Fibroblast of villous mesenchyme (primary cell): ENCODE results near the gene RPS6KA2. TPM values are rescaled to one million over a fixed set of nuclear protein-coding genes. Genes with fewer than 3 reads are reported as not detected.
"Not testable (repeated sequence)": the region's sequence is repeated elsewhere in the genome, so short reads cannot be mapped to it uniquely, and the experiment has no call there.

ENCODE experiments used
- DNase-seq: peaks from one replicate; pipeline ENCODE4 v3.0.0-alpha.2; 2010; ENCODE audit warnings: low read depth
- H3K4me3 ChIP-seq: 2 replicates; pipeline ENCODE4 v1.5.1; 2011; ENCODE audit warnings: low read depth, mild to moderate bottlenecking, low read length
- total RNA-seq: library from RNA; depleted of rRNA; stranded (reverse); fragments of >200 nt; gene quantifications from 2 replicates; pipeline ENCODE4 v1.2.3, GENCODE V29; 2012
- TF ChIP-seq, protein P1 (sequence below): IDR thresholded peaks from 2 replicates; pipeline ENCODE4 v1.5.1; 2012; ENCODE audit warnings: low read depth, mild to moderate bottlenecking, low read length; ENCODE audit not compliant: insufficient read depth

The RPS6KA2 gene
- total RNA-seq, 1 donor, result 15.5 TPM

DNA sequence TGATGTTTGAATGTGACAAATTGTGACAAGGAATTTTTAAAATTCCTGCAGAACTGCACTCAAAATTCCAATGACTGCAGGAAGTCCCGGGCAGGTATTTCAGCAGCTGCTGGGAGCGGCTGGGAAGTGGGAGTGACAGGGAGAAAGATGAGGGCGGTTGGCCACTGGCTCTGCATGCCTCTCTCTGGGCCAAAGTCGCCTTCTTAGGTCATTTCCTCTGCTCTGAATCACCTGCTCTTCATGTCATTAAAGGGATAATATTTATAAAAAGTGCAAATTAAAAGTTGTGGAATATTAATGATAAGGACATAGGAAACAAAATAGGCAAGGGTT is 84.5 kb downstream of the RPS6KA2 start:
- H3K4me3 ChIP-seq, result no peak overlapping the region
- DNase-seq, result no peak

DNA sequence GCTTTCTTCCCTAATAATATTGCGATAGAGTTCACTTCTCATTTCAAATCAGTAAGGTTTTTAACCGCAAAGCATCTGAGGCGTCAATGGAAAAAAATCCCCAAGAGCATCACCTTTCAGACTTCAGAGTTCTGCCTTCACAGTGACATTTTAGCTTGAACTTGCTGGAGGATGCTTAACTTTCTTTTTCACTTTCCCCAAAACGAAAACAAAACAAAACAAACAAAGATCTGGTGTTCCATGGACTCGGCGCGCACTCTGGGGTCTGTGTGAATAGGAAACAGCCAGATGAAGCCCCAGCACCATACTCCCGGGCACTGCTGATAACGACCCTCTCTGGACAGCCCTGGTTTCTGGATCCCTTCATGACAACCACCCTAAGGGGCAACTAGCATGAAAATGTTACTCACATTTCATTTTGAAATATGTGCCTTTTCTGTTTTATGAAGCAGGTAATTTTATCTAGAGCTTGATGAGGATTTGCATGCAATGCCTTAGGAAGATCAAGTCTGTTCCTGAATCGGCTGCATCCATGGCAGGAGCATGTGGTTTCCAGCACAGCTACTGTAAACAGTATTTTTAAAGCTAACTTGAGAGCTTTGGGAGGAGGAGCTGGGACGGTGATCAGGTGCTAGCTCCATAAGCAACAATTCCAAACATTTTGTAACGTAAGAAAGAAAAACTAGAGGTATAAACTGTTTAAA is 85.0 kb downstream of the RPS6KA2 start:
- no peak overlapping the region for H3K4me3 ChIP-seq
- TF ChIP-seq, protein P1, sequence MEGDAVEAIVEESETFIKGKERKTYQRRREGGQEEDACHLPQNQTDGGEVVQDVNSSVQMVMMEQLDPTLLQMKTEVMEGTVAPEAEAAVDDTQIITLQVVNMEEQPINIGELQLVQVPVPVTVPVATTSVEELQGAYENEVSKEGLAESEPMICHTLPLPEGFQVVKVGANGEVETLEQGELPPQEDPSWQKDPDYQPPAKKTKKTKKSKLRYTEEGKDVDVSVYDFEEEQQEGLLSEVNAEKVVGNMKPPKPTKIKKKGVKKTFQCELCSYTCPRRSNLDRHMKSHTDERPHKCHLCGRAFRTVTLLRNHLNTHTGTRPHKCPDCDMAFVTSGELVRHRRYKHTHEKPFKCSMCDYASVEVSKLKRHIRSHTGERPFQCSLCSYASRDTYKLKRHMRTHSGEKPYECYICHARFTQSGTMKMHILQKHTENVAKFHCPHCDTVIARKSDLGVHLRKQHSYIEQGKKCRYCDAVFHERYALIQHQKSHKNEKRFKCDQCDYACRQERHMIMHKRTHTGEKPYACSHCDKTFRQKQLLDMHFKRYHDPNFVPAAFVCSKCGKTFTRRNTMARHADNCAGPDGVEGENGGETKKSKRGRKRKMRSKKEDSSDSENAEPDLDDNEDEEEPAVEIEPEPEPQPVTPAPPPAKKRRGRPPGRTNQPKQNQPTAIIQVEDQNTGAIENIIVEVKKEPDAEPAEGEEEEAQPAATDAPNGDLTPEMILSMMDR, result no peak
- no peak for DNase-seq

More for the DNA sequence above, 84.5 kb downstream of the RPS6KA2 start:
- TF ChIP-seq, protein P1, result no peak

DNA sequence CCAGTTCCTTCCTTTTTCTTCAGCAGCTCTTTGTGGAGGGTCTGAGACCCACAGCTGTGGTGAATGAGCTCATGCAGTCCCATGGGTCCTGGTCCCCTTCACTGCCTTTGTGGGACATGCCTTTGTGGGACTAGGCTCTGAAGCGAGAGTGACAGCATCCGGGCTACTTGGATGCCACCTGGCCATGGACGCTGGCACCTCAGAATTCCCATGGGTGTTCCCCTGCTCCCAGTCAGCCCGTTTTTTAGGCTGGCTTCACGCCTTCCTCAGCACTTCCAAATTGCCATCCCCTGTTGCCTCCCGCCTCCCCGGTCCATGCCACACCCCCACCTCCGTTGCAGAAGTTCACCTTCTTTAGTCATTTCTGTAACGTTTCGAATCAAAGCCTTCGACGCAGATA is 85.7 kb downstream of the RPS6KA2 start:
- no peak for DNase-seq
- H3K4me3 ChIP-seq, result no peak overlapping the region
- TF ChIP-seq, protein P1, result no peak

DNA sequence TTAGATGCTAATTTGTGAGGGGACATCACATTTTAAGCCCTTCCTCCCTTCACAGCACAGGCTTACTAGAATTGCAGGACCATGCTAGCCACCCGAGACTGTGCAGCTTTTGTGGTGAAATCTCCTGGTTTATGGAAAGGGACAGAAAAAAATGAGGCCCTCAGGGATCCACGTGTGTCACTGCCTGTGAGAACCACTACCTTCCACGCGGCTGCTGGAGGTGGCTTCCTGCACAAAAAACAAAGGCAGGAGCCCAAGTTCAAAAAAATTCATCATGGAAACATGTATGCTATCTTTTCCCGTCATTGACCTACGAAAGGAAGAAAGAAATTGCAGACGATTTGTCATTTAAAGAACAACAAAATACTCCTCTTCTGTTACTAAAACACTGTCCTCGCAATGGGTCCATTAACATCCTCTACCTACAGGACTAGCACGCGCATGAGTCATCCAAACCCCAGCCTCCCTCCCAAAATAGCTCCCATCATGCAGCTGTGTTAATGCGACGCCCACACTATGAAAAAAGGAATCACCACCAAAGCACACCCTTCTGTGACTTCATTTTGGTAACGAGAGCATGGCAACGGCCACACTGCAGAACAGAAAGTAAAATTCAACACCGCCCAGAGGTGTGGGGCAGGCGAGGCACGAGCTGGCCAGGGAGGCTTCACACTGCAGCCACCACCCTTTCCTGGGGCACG is 86.3 kb downstream of the RPS6KA2 start:
- no peak overlapping the region for H3K4me3 ChIP-seq
- TF ChIP-seq, protein P1, result no peak
- DNase-seq, result no peak

DNA sequence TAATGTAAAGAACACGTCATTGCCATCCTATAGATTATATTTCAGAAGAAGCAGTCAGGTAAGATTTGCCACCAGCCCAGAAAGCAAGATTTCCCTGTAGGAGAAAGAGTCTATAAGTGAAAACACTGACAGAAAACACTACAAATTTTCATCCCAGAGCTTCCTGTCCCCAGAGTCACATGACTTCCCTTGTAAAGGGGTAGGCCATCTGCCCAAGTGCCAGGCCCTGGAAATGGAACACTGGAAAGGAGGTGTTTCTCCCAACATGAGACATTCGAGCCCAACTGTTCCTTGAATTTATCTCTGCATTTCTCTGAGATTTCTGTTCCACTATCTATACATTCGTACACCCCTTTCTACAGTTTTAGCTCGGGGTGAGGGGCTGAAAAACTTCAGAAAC is 87.5 kb downstream of the RPS6KA2 start:
- TF ChIP-seq, protein P1, result no peak
- DNase-seq, result no peak

DNA sequence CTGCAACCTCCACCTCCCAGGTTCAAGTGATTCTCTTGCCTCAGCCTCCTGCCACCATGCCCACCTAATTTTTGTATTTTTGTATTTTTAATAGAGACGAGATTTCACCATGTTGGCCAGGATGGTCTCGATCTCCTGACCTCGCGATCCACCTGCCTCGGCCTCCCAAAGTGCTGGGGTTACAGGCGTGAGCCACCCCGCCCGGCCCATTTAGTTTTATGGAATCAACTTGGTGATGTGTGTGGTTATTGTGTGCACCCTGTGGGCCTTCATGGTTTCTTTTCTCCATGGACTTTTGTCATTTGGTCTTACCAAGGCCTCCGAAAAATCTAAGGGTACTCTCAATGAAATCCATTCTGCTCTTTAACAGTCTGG is 88.1 kb downstream of the RPS6KA2 start:
- H3K4me3 ChIP-seq, DNase-seq: not testable (repeated sequence)

More for the DNA sequence above, 87.5 kb downstream of the RPS6KA2 start:
- H3K4me3 ChIP-seq, result no peak overlapping the region

DNA sequence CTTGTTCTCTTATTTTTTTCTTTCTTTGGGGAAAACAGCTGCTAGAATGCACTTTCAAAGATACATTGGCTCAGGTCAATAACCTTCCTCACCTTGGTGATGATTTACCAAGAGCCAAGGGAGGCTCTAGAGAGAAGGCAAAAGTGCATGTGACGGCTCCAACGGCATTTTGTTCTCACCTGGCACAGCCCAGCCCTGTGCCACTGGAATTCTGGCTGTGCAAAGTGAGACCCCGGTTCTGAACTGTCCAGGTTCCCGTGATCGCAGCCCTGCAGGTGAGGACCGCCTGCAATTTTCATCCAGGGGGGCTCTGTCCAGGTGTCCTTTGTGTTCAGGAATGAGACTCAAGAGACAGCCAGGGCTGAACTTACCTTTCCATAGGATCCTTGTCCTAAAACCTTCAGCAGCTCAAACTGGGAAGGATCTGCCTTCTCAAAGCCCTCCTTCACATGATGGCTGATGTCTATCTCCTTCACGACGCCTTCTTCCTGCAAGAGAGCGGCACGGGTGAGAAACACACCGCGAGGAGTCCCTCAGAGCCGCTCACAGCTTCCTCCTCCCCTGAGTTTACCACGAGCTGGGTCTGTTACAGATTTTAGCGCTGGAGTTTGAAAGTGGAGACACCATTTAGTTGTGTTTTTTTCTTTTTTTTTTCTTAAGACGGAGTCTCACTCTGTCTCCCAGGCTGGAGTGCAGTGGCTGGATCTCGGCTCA is 88.6 kb downstream of the RPS6KA2 start:
- no peak for DNase-seq
- H3K4me3 ChIP-seq, result no peak overlapping the region
- TF ChIP-seq, protein P1, result no peak
